LNCaP clone FGC (cell line): ENCODE data around the gene CCR6.

ENCODE experiments used
- DNase-seq: peaks from one replicate; pipeline ENCODE4 v3.0.0-alpha.2; 2011; ENCODE audit warnings: low read depth
- H3K4me3 ChIP-seq: 2 replicates; pipeline ENCODE4 v1.5.1; 2011; ENCODE audit warnings: mild to moderate bottlenecking, low read depth, low read length, control low read depth
- TF ChIP-seq, protein P1 (sequence below): IDR thresholded peaks from 2 replicates; pipeline ENCODE4 v1.5.1; 2012; ENCODE audit warnings: mild to moderate bottlenecking; ENCODE audit not compliant: control insufficient read depth, insufficient read depth; ENCODE audit errors: extremely low read depth

The CCR6 gene

GRCh38 chr6:167125855-167126349 lies 3.0 kb downstream of the CCR6 start:
- no peak overlapping the region for H3K4me3 ChIP-seq
- no peak for DNase-seq
- TF ChIP-seq, protein P1, sequence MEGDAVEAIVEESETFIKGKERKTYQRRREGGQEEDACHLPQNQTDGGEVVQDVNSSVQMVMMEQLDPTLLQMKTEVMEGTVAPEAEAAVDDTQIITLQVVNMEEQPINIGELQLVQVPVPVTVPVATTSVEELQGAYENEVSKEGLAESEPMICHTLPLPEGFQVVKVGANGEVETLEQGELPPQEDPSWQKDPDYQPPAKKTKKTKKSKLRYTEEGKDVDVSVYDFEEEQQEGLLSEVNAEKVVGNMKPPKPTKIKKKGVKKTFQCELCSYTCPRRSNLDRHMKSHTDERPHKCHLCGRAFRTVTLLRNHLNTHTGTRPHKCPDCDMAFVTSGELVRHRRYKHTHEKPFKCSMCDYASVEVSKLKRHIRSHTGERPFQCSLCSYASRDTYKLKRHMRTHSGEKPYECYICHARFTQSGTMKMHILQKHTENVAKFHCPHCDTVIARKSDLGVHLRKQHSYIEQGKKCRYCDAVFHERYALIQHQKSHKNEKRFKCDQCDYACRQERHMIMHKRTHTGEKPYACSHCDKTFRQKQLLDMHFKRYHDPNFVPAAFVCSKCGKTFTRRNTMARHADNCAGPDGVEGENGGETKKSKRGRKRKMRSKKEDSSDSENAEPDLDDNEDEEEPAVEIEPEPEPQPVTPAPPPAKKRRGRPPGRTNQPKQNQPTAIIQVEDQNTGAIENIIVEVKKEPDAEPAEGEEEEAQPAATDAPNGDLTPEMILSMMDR = no peak

- DNase-seq = no peak
- TF ChIP-seq, protein P1 = no peak
- no peak overlapping the region for H3K4me3 ChIP-seq
Measured at GRCh38 chr6:167127785-167128531, 5.1 kb downstream of the CCR6 start.

- H3K4me3 ChIP-seq = no peak overlapping the region
- DNase-seq = no peak
- TF ChIP-seq, protein P1 = no peak
Measured at GRCh38 chr6:167129159-167129558, 6.3 kb downstream of the CCR6 start.

GRCh38 chr6:167129562-167129961 lies 6.7 kb downstream of the CCR6 start:
- TF ChIP-seq, protein P1 = no peak
- no peak for DNase-seq
- H3K4me3 ChIP-seq = no peak overlapping the region

GRCh38 chr6:167130008-167130677 lies 7.2 kb downstream of the CCR6 start:
- no peak for DNase-seq
- TF ChIP-seq, protein P1 = no peak
- no peak overlapping the region for H3K4me3 ChIP-seq

DNA sequence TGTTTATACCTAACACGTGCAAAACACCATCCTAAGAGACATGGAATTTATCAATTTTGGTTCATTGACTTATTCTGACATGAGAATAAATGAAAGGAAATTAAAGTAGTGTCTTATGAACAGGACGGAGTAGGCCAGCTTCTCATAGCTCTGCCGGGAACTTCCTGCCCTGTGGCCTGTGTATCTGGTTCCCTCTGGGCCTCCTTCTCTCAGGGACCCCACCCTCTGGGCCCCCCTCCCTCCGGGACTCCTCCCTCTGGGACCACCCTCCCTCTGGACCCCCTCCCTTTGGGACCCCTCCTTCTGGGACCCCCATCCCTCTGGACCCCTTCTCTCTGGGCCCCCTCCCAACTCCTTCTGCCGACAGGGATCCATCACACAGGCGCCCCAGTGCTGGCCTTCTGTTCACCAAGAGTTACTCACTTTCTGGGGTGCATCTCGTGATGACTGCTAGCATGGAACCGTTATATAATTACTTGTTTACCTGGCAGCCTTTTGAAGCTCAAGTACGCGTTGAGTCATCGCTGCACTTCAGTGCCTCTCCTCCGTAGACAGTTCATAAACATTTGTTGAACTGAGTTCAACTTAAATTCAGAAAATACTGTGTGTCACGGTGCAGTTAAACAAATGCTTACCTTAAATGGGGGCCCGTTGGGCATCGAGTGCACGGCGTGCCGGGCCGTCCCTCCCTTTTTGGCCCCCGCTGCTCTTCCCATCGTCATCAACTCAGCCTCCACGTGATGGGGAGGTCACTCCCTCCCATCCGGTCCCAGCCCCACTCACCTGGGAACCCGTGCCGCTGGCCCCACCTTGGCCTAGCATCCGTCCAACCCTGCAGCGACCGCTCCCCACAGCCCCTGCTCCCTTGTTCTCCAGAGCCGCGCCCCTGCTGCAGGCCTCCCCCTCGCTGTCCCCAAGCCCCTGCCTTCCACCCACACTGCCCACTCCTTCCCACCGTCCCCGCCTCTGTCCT lies 8.1 kb downstream of the CCR6 start:
- TF ChIP-seq, protein P1 = no peak
- DNase-seq = no peak
- H3K4me3 ChIP-seq = no peak overlapping the region
